ENCODE results near the gene TAS2R46.
"Not testable (repeated sequence)": the region's sequence is repeated elsewhere in the genome, so short reads cannot be mapped to it uniquely, and the experiment has no call there.

GRCh38 chr12:11049806-11050531 is 12.1 kb downstream of the TAS2R46 start:
- not testable (repeated sequence) for TF ChIP-seq CTCF (IDR thresholded peaks at IDR 0.05); ZFX (IDR thresholded peaks at IDR 0.05; ENCODE audit: borderline replicate concordance)

All from 22Rv1 (cell line).